GM21717 (cell line): ENCODE results near the gene SYN1.
A peak's percentile ranks its signal among the peaks of the same experiment; 100 is the strongest.
"Not testable (repeated sequence)": the region's sequence is repeated elsewhere in the genome, so short reads cannot be mapped to it uniquely, and the experiment has no call there.

ENCODE experiments used
- ATAC-seq: cut with Tn5 transposase; IDR thresholded peaks from one replicate; pipeline ENCODE4 v1.9.1; 2021; ENCODE audit warnings: mild to moderate bottlenecking, moderate library complexity; ENCODE audit not compliant: unreplicated experiment

The SYN1 gene

DNA sequence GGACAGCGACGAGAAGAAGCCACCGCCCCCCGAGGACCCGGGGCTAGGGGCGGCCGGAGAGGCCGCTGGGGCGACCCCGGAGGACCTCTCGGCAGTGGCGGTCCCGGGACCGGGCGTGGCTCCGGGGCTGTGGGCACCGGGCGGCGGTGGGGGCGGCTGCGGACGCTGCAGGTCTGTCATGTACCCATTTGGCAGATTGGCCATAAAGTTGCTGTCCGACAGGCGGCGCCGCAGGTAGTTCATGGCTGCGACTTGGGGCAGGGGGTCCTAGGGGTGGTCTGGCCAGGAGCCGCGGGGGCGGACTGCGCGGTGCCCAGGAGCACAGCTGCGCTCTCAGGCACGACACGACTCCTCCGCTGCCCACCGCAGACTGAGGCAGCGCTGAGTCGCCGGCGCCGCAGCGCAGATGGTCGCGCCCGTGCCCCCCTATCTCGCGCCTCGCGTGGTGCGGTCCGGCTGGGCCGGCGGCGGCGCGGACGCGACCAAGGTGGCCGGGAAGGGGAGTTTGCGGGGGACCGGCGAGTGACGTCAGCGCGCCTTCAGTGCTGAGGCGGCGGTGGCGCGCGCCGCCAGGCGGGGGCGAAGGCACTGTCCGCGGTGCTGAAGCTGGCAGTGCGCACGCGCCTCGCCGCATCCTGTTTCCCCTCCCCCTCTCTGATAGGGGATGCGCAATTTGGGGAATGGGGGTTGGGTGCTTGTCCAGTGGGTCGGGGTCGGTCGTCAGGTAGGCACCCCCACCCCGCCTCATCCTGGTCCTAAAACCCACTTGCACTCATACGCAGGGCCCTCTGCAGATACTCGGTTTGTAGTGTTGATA, at the start of gene SYN1:
Gene SYN1, minus strand, starts transcription at position 372 of the 817 bp plus-strand sequence. Its CDS starts 129 bp downstream, at position 243.
- no peak for ATAC-seq

DNA sequence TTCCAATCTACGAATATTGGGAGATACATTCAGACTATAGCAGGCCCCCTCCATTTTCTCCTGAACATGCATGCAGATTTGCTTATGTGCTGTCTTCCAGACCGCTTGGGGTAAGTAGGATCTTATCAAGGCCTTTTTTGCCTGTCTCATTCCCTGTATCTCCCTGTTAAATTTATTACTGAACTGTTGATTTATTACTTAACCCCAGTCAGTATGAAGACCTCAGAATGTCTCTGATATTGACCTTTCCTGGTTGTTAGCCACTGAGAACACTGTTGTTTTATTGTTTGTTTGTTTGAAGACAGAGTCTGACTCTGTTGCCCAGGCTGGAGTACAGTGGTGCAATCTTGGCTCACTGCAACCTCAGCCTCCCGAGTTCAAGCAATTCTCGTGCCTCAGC, 46.1 kb upstream of the SYN1 start:
- ATAC-seq, result not testable (repeated sequence)

GRCh38 chrX:47664737-47665136, 45.1 kb upstream of the SYN1 start:
- no peak for ATAC-seq

DNA sequence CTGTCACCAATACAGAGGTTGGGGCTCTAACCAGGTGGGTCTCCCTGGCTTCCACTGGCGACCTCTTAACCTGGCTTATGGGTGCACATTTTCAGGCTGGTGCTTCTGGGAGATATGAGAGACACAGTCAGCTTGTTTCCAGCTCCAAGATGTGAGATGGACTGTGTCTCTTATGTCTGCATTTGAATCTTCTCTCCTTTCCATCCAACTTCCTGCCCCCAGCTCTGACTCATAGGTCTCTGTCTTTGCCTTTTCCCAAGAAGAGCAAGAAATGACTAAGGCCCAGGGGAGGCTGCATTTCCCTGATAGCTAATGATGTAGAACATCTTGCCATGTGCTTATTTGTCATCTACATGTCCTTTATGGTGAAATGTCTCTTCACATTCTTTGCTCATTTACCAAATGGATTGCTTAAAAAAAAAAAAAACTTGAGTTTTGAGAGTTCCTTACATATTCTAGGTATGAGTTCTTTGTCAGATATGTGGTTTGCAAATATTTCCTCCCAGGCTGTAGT, 42.5 kb upstream of the SYN1 start:
- ATAC-seq, result no peak

GRCh38 chrX:47661539-47661938, 41.9 kb upstream of the SYN1 start:
- ATAC-seq, result no peak

GRCh38 chrX:47659421-47659726, 39.7 kb upstream of the SYN1 start:
- no peak for ATAC-seq

GRCh38 chrX:47658684-47659420, 39.2 kb upstream of the SYN1 start, which contains the start of gene UXT:
Gene UXT, minus strand, starts transcription at chrX:47659180. Its CDS starts 253 bp downstream, at chrX:47658927.
- ATAC-seq, result peak; percentile 80

- no peak for ATAC-seq
These were observed 38.6 kb upstream of the SYN1 start for GRCh38 chrX:47658301-47658683.

GRCh38 chrX:47651043-47651905, 31.6 kb upstream of the SYN1 start:
- ATAC-seq, result no peak

DNA sequence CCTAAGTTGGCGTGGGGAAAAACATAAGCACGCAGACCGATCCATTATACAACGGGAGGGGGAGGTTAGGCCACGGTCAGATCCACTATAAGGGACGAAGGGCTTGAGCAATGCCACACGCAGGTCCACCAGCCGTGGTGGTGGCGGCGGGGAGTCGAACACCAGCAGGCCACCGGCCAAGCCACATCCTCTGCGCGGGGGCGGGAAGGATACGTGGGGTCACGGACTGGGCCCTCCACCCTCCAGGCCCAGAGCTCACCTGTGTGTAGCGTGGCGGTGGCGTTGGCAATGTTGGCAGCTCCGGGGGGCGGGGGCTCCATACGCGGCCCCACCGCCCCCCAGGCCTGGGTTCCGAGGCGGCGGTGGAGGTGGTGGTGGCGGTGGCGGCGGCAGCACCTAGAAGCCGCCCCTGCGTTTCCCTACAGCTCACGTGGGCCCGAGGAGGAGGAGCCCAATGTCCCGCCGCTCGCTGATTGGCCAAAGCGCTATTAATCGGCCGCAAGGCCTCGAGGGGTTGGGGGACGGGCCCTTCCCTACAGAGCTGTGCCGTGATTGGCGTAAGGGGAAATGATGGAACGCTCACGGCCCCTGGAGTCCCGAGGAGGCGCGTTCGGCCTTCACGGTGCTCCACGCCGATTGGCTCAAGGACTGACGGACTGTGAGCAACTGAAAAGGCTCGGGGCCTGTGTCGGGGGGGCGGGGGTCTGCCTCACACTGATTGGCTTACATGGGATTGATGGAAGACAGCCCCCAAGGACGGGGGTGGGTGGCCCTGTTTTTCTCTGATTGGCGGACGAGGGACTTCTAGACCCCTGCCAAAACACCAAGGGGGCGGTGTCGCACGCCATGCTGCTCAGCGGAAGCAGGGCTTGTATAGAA, 30.7 kb upstream of the SYN1 start, which contains the start of gene ELK1:
Gene ELK1, minus strand, starts transcription at position 400 of the 879 bp plus-strand sequence. CDS start 9,122 bp downstream, outside the sequence.
- ATAC-seq, result peak; percentile 89

- ATAC-seq, result no peak
These were observed 30.1 kb upstream of the SYN1 start for GRCh38 chrX:47649781-47650163.

- no peak for ATAC-seq
These were observed 29.6 kb upstream of the SYN1 start for GRCh38 chrX:47649271-47649670.

GRCh38 chrX:47648376-47648775, 28.7 kb upstream of the SYN1 start:
- ATAC-seq, result no peak

DNA sequence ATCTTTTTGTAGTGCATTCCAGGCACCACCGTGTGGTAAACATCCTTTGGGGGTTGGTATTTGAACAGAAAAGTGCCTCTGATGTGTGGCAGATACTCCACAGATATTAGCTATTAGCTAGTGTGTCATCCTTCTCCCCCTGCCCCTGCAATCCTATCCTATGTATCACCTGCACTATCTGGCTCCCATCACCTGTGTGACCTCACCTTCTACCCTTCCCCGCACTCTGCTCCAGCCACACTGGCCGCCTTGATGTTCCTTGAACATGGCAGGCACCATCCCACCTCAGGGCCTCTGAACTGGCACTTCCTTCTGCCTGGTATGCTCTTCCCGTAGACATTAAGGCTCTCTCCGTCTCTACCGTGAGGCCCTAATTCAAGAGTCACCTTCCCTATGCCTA, 27.0 kb upstream of the SYN1 start:
- no peak for ATAC-seq

DNA sequence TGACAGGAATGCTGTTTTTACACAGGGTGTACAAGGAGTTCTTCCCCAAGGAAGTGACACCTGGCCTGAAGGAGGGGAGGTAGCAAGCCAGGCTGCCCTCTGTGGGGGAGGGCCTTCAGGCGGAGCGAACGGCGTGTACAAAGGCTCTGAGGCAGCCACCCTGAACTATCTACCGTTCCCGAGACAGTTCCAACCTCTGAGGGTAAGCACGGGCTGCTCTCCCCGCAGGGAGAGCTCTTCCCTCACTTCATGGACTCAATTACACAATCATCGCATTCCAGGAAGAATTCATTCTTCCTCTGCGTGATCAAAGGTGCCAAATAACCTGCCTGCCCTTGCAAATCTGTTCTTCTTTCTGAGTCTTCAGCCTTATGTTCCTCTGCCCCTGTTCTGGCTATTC, 25.9 kb upstream of the SYN1 start:
- ATAC-seq, result no peak

DNA sequence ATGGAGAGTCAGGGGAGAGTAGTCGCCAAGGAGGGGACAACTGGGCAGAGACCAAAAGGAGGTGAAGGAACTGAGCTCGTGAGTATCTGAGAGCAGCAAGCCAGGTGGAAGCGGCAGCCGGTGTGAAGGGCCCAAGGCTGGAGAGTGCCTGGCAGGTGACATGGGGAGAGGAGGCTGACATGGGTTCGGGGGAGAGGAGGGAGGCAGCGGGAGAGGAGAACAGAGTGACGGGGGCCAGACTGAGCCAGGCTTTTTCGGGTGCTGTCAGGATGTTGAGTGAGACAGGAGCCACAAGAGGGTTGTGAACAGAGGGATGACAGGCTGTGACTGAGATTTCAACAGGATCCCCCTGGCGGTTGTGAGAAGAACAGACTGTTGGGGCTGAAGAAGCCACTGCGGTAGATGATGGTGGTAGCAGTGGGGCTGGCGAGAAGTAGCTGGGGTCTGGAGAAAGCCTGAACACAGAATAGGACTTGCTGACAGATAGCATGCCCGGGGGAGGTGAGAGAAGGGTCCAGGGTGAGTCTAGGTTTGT, 25.0 kb upstream of the SYN1 start:
- ATAC-seq, result no peak

DNA sequence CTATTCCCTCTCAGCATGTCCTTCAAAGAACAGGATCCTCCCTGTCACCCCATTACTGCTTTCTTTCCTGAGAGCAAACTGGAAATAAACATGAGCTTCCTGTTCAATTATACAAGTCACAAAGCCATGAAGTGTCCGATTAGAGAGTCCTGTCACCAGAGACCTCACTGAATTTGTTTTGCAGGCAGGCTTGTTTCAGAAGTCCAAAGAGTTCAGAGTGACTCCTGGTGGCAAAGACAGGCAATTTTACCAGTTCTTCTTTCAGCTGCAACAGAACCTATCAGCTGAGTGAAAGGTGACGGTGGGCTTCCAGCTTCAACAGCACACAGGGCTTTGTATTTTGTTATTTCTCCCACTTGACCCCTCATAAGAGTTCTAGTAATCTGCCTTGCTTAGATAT, 24.3 kb upstream of the SYN1 start:
- no peak for ATAC-seq

- ATAC-seq, result no peak
These were observed 19.2 kb upstream of the SYN1 start for GRCh38 chrX:47638816-47639215.

DNA sequence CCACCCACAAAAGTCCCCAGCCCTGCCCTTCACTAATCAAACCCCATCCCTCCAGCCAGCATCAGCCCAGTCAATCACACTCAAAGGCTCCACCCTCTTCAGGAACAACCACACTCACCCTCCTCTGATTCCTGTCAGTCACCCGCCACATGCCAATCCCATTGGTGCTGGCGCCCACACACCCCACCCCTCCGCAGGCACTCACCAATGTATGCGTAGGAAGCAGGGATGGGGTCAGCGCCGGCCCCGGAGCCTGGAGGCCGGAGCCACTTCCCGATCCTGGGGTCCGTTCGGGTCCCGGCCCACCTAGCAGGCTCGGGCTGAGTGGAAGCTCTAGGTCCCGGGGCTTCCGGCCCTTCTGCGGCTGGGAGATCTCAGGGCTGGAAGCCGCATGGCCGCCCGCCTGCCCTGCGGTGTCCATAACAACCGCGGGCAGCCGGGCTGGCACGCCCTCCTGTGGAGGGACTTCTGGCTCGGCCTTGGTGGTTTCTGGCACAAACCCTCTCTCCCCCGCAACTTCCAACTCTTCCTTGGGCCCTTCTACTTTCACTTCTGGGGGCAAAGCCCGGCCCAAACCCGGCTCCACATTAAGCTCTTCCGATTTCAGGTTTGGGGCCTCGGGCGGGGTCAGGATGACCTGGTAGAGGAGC, 18.0 kb upstream of the SYN1 start:
- ATAC-seq, result no peak
